Gastroesophageal sphincter (tissue), 3 donors: ENCODE results near the gene LEMD3.

Experiments used
- POLR2AphosphoS5 ChIP-seq: sonication (generic); formaldehyde crosslinking; IDR thresholded peaks from one replicate; pipeline ENCODE4 v1.6.1; 2017; ENCODE audit warnings: antibody characterized with exemption
- TF ChIP-seq, protein P1 (sequence below), 4 experiments: fragments of 200-600 bp in 2 of 4; fragments of 450-650 bp in 2 of 4; sonication (generic) in 1 of 4; IDR thresholded peaks; one replicate each; pipeline ENCODE4 v1.5.1; 2017 to 2019; ENCODE audit warnings: antibody characterized with exemption in 4 of 4, mild to moderate bottlenecking in 2 of 4, moderate library complexity in 2 of 4

- TF ChIP-seq POLR2AphosphoS5, result no peak
- TF ChIP-seq, protein P1, sequence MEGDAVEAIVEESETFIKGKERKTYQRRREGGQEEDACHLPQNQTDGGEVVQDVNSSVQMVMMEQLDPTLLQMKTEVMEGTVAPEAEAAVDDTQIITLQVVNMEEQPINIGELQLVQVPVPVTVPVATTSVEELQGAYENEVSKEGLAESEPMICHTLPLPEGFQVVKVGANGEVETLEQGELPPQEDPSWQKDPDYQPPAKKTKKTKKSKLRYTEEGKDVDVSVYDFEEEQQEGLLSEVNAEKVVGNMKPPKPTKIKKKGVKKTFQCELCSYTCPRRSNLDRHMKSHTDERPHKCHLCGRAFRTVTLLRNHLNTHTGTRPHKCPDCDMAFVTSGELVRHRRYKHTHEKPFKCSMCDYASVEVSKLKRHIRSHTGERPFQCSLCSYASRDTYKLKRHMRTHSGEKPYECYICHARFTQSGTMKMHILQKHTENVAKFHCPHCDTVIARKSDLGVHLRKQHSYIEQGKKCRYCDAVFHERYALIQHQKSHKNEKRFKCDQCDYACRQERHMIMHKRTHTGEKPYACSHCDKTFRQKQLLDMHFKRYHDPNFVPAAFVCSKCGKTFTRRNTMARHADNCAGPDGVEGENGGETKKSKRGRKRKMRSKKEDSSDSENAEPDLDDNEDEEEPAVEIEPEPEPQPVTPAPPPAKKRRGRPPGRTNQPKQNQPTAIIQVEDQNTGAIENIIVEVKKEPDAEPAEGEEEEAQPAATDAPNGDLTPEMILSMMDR (IDR thresholded peaks at IDR 0.05), result no peak
These were observed 19.8 kb downstream of the LEMD3 start for GRCh38 chr12:65189028-65189718.
